ENCODE results near the gene DLGAP1. TPM values are rescaled to one million over a fixed set of nuclear protein-coding genes. Genes with fewer than 3 reads are reported as not detected.

Gene DLGAP1
- total and polyA plus RNA-seq, 2 experiments from 2014 or later, result 17.0 to 48.5 TPM

GRCh38 chr18:3538456-3538855 lies 916.7 kb downstream of the DLGAP1 start:
- no peaks in the 10 kb centered on the region for H3K9me3 Mint-ChIP-seq
- H4K20me1 ChIP-seq (replicated peaks; ENCODE audit: insufficient read depth), result no peaks in the 10 kb centered on the region
- no peak overlapping the region for H3K27ac Mint-ChIP-seq
- ATAC-seq (no peak), DNase-seq (ENCODE audit: low spot score) (no peak)
- no peaks in the 10 kb centered on the region for H3K27me3 ChIP-seq (ENCODE audit: insufficient read depth)
- no peak overlapping the region for H3K4me3 ChIP-seq
- H3K36me3 Mint-ChIP-seq (ENCODE audit: low read depth), result peaks cover 17% of the 10 kb centered on the region
- peaks cover 20% of the 10 kb centered on the region for H3K4me1 Mint-ChIP-seq
- peaks cover 2% of the 10 kb centered on the region for H3K27me3 Mint-ChIP-seq (ENCODE audit: insufficient read depth, low read depth, poor library complexity)
- no peak overlapping the region for H3K4me2 ChIP-seq
- H3K36me3 ChIP-seq (ENCODE audit: insufficient read depth), result no peaks in the 10 kb centered on the region
- no peak for TF ChIP-seq ZNF114 (CRISPR knock-in tag; IDR thresholded peaks at IDR 0.05)
- TF ChIP-seq REST (IDR thresholded peaks at IDR 0.05; ENCODE audit: unreplicated experiment), result no peak
- TF ChIP-seq ETS1 (IDR thresholded peaks at IDR 0.05), result no peak
- no peak for TF ChIP-seq CREB1 (CRISPR knock-in tag; IDR thresholded peaks at IDR 0.05; ENCODE audit: low read depth)
- no peak for TF ChIP-seq STAT1 (IDR thresholded peaks at IDR 0.05; ENCODE audit: unreplicated experiment)
- TF ChIP-seq NANOG (IDR thresholded peaks at IDR 0.05; ENCODE audit: borderline replicate concordance), result no peak
- no peak for TF ChIP-seq POLR2AphosphoS5 (IDR thresholded peaks at IDR 0.05; ENCODE audit: low read depth)
- no peak for TF ChIP-seq EZH2 (IDR thresholded peaks at IDR 0.05; ENCODE audit: low read depth, unreplicated experiment)
- H3K27ac ChIP-seq (ENCODE audit: low read depth), result no peak overlapping the region
- H3K4me3 Mint-ChIP-seq, result no peak overlapping the region
- H3K4me1 ChIP-seq (ENCODE audit: insufficient read depth), result peaks cover 6% of the 10 kb centered on the region; the same call in 1 of the 2 replicates
- no peaks in the 10 kb centered on the region for H3F3A ChIP-seq (replicated peaks; ENCODE audit: low read depth)
- no peaks in the 10 kb centered on the region for H3K79me2 ChIP-seq (replicated peaks; ENCODE audit: insufficient read depth)
- H2AFZ ChIP-seq, result no peak overlapping the region
- H3K9me2 ChIP-seq (ENCODE audit: insufficient read depth), result no peaks in the 10 kb centered on the region

- Histone ChIP-seq H4K20me1 (replicated peaks; ENCODE audit: insufficient read depth) (no peaks in the 10 kb centered on the region), H3K9me2 (ENCODE audit: insufficient read depth) (no peaks in the 10 kb centered on the region), H2AFZ (no peak overlapping the region), H3K27ac (ENCODE audit: low read depth) (no peak overlapping the region), H3F3A (replicated peaks; ENCODE audit: low read depth) (no peaks in the 10 kb centered on the region), H3K4me1 (ENCODE audit: insufficient read depth) (peaks cover 24% of the 10 kb centered on the region), H3K79me2 (replicated peaks; ENCODE audit: insufficient read depth) (no peaks in the 10 kb centered on the region), H3K4me3 (no peak overlapping the region), H3K4me2 (no peak overlapping the region), H3K27me3 (ENCODE audit: insufficient read depth) (no peaks in the 10 kb centered on the region), H3K36me3 (ENCODE audit: insufficient read depth) (no peaks in the 10 kb centered on the region)
- Mint-ChIP-seq H3K4me1 (peaks cover 26% of the 10 kb centered on the region), H3K9me3 (no peaks in the 10 kb centered on the region), H3K27ac (no peak overlapping the region), H3K27me3 (ENCODE audit: insufficient read depth, low read depth, poor library complexity) (peaks cover 3% of the 10 kb centered on the region), H3K36me3 (ENCODE audit: low read depth) (peaks cover 19% of the 10 kb centered on the region), H3K4me3 (no peak overlapping the region)
- ATAC-seq (no peak), DNase-seq (ENCODE audit: low spot score) (no peak)
- TF ChIP-seq CTCF (conservative IDR thresholded peaks at IDR 0.05; ENCODE audit: low read depth in 2 of 2) (no peak), REST (IDR thresholded peaks at IDR 0.05; ENCODE audit: unreplicated experiment) (no peak), ZNF114 (CRISPR knock-in tag; IDR thresholded peaks at IDR 0.05) (no peak), ZNF331 (CRISPR knock-in tag; IDR thresholded peaks at IDR 0.05; ENCODE audit: low read depth) (no peak), ETS1 (IDR thresholded peaks at IDR 0.05) (no peak), NANOG (IDR thresholded peaks at IDR 0.05; ENCODE audit: borderline replicate concordance) (no peak), EZH2 (IDR thresholded peaks at IDR 0.05; ENCODE audit: low read depth, unreplicated experiment) (no peak), CREB1 (CRISPR knock-in tag; IDR thresholded peaks at IDR 0.05; ENCODE audit: low read depth) (no peak), EZH2phosphoT487 (IDR thresholded peaks at IDR 0.05; ENCODE audit: unreplicated experiment) (no peak)
Observed at GRCh38 chr18:3530807-3531206, 924.3 kb downstream of the DLGAP1 start.

All from GM23338 (cell line).